Endodermal cell (in vitro differentiated cells): ENCODE measurements around the gene MMP24. TPM values are rescaled to one million over a fixed set of nuclear protein-coding genes. Genes with fewer than 3 reads are reported as not detected.

Experiments used
- DNase-seq: peaks from one replicate; pipeline ENCODE4 v3.0.0-alpha.2; 2017
- H3K27ac ChIP-seq: 2 replicates; pipeline ENCODE4 v1.5.1; 2013; ENCODE audit warnings: mild to moderate bottlenecking, low read depth, low read length, moderate library complexity
- H3K27me3 ChIP-seq: 2 replicates; pipeline ENCODE4 v1.6.1; 2013; ENCODE audit warnings: mild to moderate bottlenecking, low read length, moderate library complexity; ENCODE audit not compliant: insufficient read depth, control insufficient read depth, poor library complexity, severe bottlenecking
- H3K36me3 ChIP-seq: 2 replicates; pipeline ENCODE4 v1.7.0; 2013; ENCODE audit warnings: mild to moderate bottlenecking, low read length, moderate library complexity; ENCODE audit not compliant: control insufficient read depth, insufficient read depth
- H3K4me1 ChIP-seq: one replicate; pipeline ENCODE4 v1.7.0; 2013; ENCODE audit warnings: low read length; ENCODE audit not compliant: control insufficient read depth, insufficient read depth
- H3K4me3 ChIP-seq: 2 replicates; pipeline ENCODE4 v1.5.1; 2013; ENCODE audit warnings: mild to moderate bottlenecking, low read length, moderate library complexity
- H3K9ac ChIP-seq: 2 replicates; pipeline ENCODE4 v1.6.1; 2013; ENCODE audit warnings: mild to moderate bottlenecking, low read length, moderate library complexity; ENCODE audit not compliant: poor library complexity, severe bottlenecking; ENCODE audit errors: extremely low read depth
- H3K9me3 ChIP-seq: 2 replicates; pipeline ENCODE4 v1.6.1; 2013; ENCODE audit warnings: mild to moderate bottlenecking, low read length, moderate library complexity; ENCODE audit not compliant: control insufficient read depth
- H3K27ac Mint-ChIP-seq: 2 replicates; pipeline ENCODE4 v1.8.0; 2020; ENCODE audit warnings: mixed read lengths
- H3K27me3 Mint-ChIP-seq: 2 replicates; pipeline ENCODE4 v1.8.0; 2021; ENCODE audit warnings: mild to moderate bottlenecking, mixed read lengths; ENCODE audit not compliant: insufficient read depth
- H3K36me3 Mint-ChIP-seq: 2 replicates; pipeline ENCODE4 v1.8.0; 2020; ENCODE audit warnings: low read depth, mixed read lengths
- H3K4me1 Mint-ChIP-seq: 2 replicates; pipeline ENCODE4 v1.8.0; 2020; ENCODE audit warnings: mixed read lengths
- H3K4me3 Mint-ChIP-seq: 2 replicates; pipeline ENCODE4 v1.8.0; 2020; ENCODE audit warnings: mild to moderate bottlenecking, moderate library complexity, mixed read lengths
- H3K9me3 Mint-ChIP-seq: 2 replicates; pipeline ENCODE4 v1.8.0; 2020; ENCODE audit warnings: mild to moderate bottlenecking, mixed read lengths
- WGBS, 2 experiments: methylation state at CpG; one replicate each; pipeline versions ENCODE4 v1.1.5 to v1.1.7; 2013; ENCODE audit warnings: missing lambda C conversion rate in 2 of 2, mixed read lengths in 1 of 2; ENCODE audit not compliant: insufficient coverage in 1 of 2, insufficient read length in 1 of 2; 5-methylcytosine and 5-hydroxymethylcytosine counted together
- total RNA-seq, 2 donors: library from RNA; stranded (reverse); fragmentation: NEBNext Ultra II Directional in 1 of 2; extraction: Animal tissue kit (Norgen Biotek cat#: 25700) in 1 of 2; gene quantifications; 2 replicates in 1 of 2; 3 replicates in 1 of 2; pipeline ENCODE4 v1.2.1, GENCODE V29; 2021
- TF ChIP-seq, protein P1 (sequence below): fragments of 200-600 bp; sonication (generic); conservative IDR thresholded peaks from 2 replicates; pipeline ENCODE4 v1.5.0; 2021; ENCODE audit warnings: antibody characterized with exemption, mild to moderate bottlenecking

MMP24 gene
- total RNA-seq, 2 donors from 2014 or later: 1.3 to 5.9 TPM

DNA sequence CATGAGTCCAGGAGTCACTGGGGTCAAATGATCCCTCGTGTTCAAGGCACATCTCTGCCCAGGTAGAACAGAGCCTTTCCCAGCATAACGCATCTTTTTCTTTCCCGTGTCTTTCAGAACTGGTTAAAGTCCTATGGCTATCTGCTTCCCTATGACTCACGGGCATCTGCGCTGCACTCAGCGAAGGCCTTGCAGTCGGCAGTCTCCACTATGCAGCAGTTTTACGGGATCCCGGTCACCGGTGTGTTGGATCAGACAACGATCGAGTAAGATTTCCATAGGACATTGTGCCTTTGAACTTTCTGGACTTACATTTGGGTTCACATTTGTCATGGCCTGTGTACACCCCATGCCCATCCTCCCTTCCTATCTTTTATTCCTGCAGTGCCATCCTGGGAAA lies 20.2 kb downstream of the MMP24 start:
- H3K9me3 ChIP-seq: no peaks in the 10 kb centered on the region
- H3K27ac ChIP-seq: no peak overlapping the region
- H3K4me1 ChIP-seq: no peaks in the 10 kb centered on the region
- no peak for DNase-seq
- WGBS, 2 experiments: 90 to 93% methylated on average over 12 of the region's 12 CpGs
- Mint-ChIP-seq H3K9me3 (peaks cover 49% of the 10 kb centered on the region), H3K27me3 (no peaks in the 10 kb centered on the region), H3K36me3 (no peaks in the 10 kb centered on the region), H3K27ac (no peak overlapping the region), H3K4me1 (peaks cover 12% of the 10 kb centered on the region), H3K4me3 (no peak overlapping the region)
- H3K9ac ChIP-seq: no peak overlapping the region
- H3K4me3 ChIP-seq: no peak overlapping the region
- TF ChIP-seq, protein P1, sequence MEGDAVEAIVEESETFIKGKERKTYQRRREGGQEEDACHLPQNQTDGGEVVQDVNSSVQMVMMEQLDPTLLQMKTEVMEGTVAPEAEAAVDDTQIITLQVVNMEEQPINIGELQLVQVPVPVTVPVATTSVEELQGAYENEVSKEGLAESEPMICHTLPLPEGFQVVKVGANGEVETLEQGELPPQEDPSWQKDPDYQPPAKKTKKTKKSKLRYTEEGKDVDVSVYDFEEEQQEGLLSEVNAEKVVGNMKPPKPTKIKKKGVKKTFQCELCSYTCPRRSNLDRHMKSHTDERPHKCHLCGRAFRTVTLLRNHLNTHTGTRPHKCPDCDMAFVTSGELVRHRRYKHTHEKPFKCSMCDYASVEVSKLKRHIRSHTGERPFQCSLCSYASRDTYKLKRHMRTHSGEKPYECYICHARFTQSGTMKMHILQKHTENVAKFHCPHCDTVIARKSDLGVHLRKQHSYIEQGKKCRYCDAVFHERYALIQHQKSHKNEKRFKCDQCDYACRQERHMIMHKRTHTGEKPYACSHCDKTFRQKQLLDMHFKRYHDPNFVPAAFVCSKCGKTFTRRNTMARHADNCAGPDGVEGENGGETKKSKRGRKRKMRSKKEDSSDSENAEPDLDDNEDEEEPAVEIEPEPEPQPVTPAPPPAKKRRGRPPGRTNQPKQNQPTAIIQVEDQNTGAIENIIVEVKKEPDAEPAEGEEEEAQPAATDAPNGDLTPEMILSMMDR: no peak
- H3K36me3 ChIP-seq: no peaks in the 10 kb centered on the region
- no peaks in the 10 kb centered on the region for H3K27me3 ChIP-seq

DNA sequence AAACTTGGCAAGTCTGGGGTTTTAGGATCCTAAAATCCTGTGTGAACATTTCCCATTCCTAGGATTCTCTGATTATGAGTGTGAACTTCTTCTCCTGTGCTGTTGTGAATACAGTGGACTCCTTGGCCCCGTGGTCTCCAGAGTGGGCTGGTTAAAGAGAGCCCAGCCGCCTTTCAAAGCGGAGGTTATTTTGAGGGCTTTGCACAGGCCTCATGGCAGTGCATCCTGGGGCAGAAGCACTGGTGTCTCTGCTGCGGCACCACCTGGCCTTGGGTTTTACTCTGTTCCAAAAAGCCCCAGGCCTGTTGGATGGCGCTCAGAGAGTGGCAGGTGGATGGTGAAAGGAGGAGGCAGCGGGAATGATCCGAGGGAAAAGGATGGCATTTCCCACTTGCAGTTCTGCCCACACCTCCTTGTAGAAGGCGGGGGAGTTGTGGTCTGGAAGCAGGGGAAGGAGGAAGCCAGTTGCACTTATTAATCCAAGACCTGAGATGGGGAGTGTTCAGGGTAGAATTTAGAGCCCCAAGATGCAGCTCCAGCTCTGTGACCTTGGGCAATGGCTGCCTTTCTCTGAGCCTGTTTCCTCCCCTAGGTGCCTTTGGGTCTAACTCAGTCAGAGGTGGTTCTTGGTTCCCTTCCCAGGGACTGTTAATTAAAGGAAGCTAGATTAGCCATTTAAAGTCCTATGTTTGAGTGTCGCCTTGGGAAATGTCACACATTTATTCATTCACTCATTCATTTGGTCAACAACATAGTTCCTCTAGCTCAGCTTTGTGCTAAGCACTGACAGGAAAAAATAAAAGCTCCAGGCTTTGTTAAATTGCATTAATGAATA lies 22.4 kb downstream of the MMP24 start:
- no peaks in the 10 kb centered on the region for H3K27me3 Mint-ChIP-seq
- Histone ChIP-seq H3K27me3 (no peaks in the 10 kb centered on the region), H3K9me3 (no peaks in the 10 kb centered on the region), H3K27ac (no peak overlapping the region), H3K4me1 (no peaks in the 10 kb centered on the region), H3K36me3 (no peaks in the 10 kb centered on the region), H3K4me3 (no peak overlapping the region), H3K9ac (no peak overlapping the region)
- H3K9me3 Mint-ChIP-seq: peaks cover 42% of the 10 kb centered on the region
- no peak for DNase-seq
- TF ChIP-seq, protein P1: no peak
- WGBS, 2 experiments: 78 to 93% methylated on average over 4 to 9 of the region's 9 CpGs
- H3K4me3 Mint-ChIP-seq: no peak overlapping the region
- H3K36me3 Mint-ChIP-seq: no peaks in the 10 kb centered on the region
- H3K27ac Mint-ChIP-seq: peak overlapping the region; percentile 6
- H3K4me1 Mint-ChIP-seq: peaks cover 23% of the 10 kb centered on the region

DNA sequence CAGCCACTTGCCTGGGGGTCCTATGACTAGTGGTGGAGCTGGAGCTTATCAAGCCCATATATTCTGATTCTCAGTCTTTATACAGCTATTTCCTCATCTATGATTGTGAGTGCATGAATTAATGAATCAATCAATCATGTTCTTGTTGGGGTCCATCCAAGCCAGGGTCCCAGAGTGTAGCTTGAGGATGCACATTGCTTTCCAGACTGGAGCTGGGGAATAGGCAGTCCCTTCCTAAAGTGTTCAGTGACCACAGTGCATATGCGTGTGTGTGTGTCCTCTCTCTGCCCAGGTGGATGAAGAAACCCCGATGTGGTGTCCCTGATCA lies 25.1 kb downstream of the MMP24 start:
- Mint-ChIP-seq H3K4me3 (no peak overlapping the region), H3K36me3 (no peaks in the 10 kb centered on the region), H3K27ac (no peak overlapping the region), H3K27me3 (no peaks in the 10 kb centered on the region), H3K9me3 (peaks cover 42% of the 10 kb centered on the region), H3K4me1 (peaks cover 23% of the 10 kb centered on the region)
- DNase-seq: no peak
- WGBS, 2 experiments: 84 to 100% methylated on average over 2 of the region's 2 CpGs
- no peaks in the 10 kb centered on the region for H3K36me3 ChIP-seq
- no peaks in the 10 kb centered on the region for H3K27me3 ChIP-seq
- TF ChIP-seq, protein P1: no peak
- no peak overlapping the region for H3K27ac ChIP-seq
- H3K9me3 ChIP-seq: no peaks in the 10 kb centered on the region
- H3K4me1 ChIP-seq: no peaks in the 10 kb centered on the region
- H3K4me3 ChIP-seq: no peak overlapping the region
- no peak overlapping the region for H3K9ac ChIP-seq
